Measurements from ENCODE around the gene ZBTB42. TPM values are rescaled to one million over a fixed set of nuclear protein-coding genes. Genes with fewer than 3 reads are reported as not detected.

Gene ZBTB42
- total RNA-seq, 1 experiment from 2014 or later: 1.0 TPM

DNA sequence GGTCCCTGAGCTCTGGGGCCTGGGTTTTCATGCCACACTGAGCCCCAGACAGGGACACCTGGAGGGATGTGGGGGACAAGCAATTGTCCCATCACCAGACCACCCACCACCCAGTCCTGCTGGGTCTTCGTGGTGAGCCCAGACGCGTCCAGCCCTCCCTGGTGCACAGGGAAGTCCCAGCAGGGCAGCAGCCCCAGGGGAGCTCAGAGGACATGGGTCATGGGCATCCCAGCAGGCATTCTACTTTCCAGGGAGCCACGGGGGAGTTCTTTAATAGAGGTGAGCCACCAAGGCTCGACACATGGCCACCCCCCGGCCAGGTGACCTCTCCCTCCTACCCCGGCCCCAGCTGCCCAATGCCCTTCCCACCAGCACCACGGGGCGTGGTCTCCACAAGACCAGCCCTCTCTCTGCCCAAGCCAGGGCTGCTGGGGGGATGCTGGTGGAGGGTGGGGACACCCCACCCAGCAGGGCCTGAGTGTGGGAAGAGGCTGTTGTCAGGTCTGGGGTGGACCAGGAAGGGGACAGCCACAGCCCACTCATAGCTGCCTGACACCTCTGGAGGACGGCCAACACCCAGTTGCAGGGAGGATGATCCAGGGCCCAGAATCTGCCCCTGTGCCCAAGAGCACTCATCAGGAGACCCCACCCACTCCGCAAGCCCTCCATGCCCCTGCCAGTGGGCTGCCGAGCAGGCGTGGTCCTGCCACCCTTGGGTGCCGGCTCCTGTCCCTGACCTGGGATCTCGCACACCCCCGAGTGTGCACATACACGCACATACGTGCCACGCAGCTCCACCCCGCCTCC is 19.4 kb upstream of the ZBTB42 start:
- no TSS peak for BruUV-seq (replicated peaks)
- Mint-ChIP-seq H3K4me3 (ENCODE audit: unreplicated experiment) (no peak overlapping the region), H3K27ac (ENCODE audit: low read depth, unreplicated experiment) (no peak overlapping the region), H3K9me3 (ENCODE audit: unreplicated experiment) (no peaks in the 10 kb centered on the region), H3K27me3 (ENCODE audit: insufficient read depth, unreplicated experiment) (no peaks in the 10 kb centered on the region), H3K4me1 (ENCODE audit: insufficient read depth, unreplicated experiment) (no peaks in the 10 kb centered on the region), H3K36me3 (ENCODE audit: insufficient read depth, unreplicated experiment) (peaks cover 7% of the 10 kb centered on the region)
- no peak for DNase-seq (ENCODE audit: unreplicated experiment)
- ChIA-PET CTCF (interaction anchor here (0.6 to 1.2 kb wide), 2 partner anchors 13 to 32 kb away, joined by 3 to 4 read pairs; no protein-coding TSS in a partner anchor), POLR2A (no interaction called here)
- intact Hi-C loops (cut with micrococcal nuclease): no loop called here
- TF ChIP-seq, protein P1, sequence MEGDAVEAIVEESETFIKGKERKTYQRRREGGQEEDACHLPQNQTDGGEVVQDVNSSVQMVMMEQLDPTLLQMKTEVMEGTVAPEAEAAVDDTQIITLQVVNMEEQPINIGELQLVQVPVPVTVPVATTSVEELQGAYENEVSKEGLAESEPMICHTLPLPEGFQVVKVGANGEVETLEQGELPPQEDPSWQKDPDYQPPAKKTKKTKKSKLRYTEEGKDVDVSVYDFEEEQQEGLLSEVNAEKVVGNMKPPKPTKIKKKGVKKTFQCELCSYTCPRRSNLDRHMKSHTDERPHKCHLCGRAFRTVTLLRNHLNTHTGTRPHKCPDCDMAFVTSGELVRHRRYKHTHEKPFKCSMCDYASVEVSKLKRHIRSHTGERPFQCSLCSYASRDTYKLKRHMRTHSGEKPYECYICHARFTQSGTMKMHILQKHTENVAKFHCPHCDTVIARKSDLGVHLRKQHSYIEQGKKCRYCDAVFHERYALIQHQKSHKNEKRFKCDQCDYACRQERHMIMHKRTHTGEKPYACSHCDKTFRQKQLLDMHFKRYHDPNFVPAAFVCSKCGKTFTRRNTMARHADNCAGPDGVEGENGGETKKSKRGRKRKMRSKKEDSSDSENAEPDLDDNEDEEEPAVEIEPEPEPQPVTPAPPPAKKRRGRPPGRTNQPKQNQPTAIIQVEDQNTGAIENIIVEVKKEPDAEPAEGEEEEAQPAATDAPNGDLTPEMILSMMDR (IDR thresholded peaks at IDR 0.05; ENCODE audit: unreplicated experiment): no peak

DNA sequence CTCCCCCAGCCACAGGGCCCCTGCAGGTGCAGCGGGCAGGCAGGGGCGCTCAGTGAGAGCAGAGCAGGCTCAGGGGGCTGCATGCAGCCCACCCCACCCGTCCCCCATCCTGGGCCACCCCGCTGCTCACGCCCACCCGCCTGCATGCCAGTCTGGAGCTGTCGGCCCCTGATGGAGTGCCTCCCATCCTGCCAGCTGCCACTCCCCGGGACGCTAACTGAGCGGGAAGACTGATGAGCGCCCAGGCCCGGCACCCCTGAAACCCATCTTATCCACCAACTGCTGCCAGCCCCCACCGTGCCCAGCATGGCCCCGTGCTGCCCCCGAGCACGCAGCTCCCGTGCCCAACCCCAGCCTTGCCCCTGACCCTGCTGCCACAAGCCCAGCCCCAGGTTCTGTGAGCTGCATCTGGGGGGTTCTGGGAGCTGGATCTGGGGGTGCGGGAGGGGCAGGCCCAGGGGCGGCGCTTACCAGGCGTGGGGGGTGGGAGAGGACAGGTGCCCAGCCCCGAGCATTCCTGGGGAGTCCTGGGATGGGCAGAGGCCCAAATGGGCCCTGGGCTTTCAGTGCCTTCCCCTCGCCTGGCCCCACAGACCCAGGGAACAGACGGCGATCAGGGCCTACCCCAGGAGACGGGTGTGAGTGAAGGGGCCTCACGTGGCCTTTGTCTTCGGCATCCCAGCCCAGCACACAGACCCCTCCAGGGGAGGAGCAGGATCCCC is 18.7 kb upstream of the ZBTB42 start:
- TF ChIP-seq, protein P1 (IDR thresholded peaks at IDR 0.05; ENCODE audit: unreplicated experiment): no peak
- Mint-ChIP-seq H3K4me1 (ENCODE audit: insufficient read depth, unreplicated experiment) (no peaks in the 10 kb centered on the region), H3K27ac (ENCODE audit: low read depth, unreplicated experiment) (no peak overlapping the region), H3K4me3 (ENCODE audit: unreplicated experiment) (no peak overlapping the region), H3K27me3 (ENCODE audit: insufficient read depth, unreplicated experiment) (no peaks in the 10 kb centered on the region), H3K36me3 (ENCODE audit: insufficient read depth, unreplicated experiment) (peaks cover 7% of the 10 kb centered on the region), H3K9me3 (ENCODE audit: unreplicated experiment) (no peaks in the 10 kb centered on the region)
- CTCF ChIA-PET: interaction anchor here (1.2 kb wide), 1 partner anchor 14 kb away, joined by 4 read pairs; no protein-coding TSS in a partner anchor
- intact Hi-C loops (cut with micrococcal nuclease): no loop called here
- POLR2A ChIA-PET: no interaction called here
- BruUV-seq (replicated peaks): no TSS peak
- DNase-seq (ENCODE audit: unreplicated experiment): no peak

DNA sequence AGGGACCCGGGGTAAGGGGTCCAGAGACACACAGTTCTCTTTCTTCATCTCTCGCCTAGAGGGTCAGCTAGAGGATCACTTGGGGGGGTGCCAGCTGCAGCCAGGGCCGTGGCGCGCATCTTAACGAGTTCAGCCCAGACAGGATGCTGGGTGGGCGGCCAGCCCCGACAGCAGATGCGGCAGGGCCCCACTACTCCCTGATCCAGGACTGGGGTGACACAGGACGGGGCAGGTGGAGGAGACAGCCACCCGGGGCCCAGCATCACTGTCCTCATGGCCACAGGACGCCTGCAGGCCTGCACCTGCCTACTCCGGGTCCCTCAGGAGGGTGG is 18.1 kb upstream of the ZBTB42 start:
- POLR2A ChIA-PET: no interaction called here
- intact Hi-C loops (cut with micrococcal nuclease): no loop called here
- BruUV-seq (replicated peaks): no TSS peak
- Mint-ChIP-seq H3K4me3 (ENCODE audit: unreplicated experiment) (no peak overlapping the region), H3K4me1 (ENCODE audit: insufficient read depth, unreplicated experiment) (no peaks in the 10 kb centered on the region), H3K9me3 (ENCODE audit: unreplicated experiment) (no peaks in the 10 kb centered on the region), H3K27ac (ENCODE audit: low read depth, unreplicated experiment) (no peak overlapping the region), H3K27me3 (ENCODE audit: insufficient read depth, unreplicated experiment) (no peaks in the 10 kb centered on the region), H3K36me3 (ENCODE audit: insufficient read depth, unreplicated experiment) (peaks cover 7% of the 10 kb centered on the region)
- DNase-seq (ENCODE audit: unreplicated experiment): no peak
- CTCF ChIA-PET: no interaction called here
- TF ChIP-seq, protein P1 (IDR thresholded peaks at IDR 0.05; ENCODE audit: unreplicated experiment): no peak

DNA sequence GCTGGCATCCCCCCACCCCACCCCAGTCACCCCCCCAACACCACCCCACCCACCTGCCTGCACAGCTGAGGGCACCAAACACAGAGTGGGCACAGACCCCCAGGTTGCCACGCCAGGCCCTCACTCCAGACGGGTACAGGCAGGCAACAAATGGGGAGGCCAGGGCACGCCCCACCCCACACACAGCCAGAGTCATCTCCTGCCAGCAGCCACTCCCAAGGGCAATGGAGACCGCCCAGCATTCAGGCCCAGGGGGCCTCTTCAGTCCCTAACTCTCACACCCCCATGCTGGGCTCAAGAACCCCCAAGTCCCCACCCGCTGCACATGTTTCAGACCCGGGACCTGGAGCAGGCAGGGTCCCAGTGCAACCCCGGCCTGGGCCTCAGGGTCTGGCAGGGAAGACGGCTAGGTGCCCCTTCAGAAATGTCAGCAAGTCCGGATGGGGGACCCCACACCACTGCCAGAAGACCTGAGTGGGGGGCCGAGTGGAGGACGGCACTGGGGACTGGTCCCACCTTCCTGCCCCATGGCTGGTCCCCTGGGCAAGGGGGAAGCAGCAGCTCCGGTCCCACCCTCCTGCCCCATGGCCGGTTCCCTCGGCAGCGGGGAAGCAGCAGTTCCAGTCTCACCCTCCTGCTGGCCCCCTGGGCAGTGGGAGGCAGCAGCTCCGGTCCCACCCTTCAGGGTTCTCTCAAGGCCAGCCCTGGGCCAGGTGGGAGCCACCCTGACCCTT is 17.2 kb upstream of the ZBTB42 start:
- no peak overlapping the region for H3K4me3 Mint-ChIP-seq (ENCODE audit: unreplicated experiment)
- intact Hi-C loops (cut with micrococcal nuclease): no loop called here
- no peaks in the 10 kb centered on the region for H3K27me3 Mint-ChIP-seq (ENCODE audit: insufficient read depth, unreplicated experiment)
- TF ChIP-seq, protein P1 (IDR thresholded peaks at IDR 0.05; ENCODE audit: unreplicated experiment): no peak
- no TSS peak for BruUV-seq (replicated peaks)
- POLR2A ChIA-PET: no interaction called here
- H3K36me3 Mint-ChIP-seq (ENCODE audit: insufficient read depth, unreplicated experiment): peaks cover 7% of the 10 kb centered on the region
- no peak for DNase-seq (ENCODE audit: unreplicated experiment)
- CTCF ChIA-PET: interaction anchor here (0.6 kb wide), 1 partner anchor 504 kb away, joined by 3 read pairs; no protein-coding TSS in a partner anchor
- no peaks in the 10 kb centered on the region for H3K9me3 Mint-ChIP-seq (ENCODE audit: unreplicated experiment)
- no peak overlapping the region for H3K27ac Mint-ChIP-seq (ENCODE audit: low read depth, unreplicated experiment)
- no peaks in the 10 kb centered on the region for H3K4me1 Mint-ChIP-seq (ENCODE audit: insufficient read depth, unreplicated experiment)

Measured in MCF 10A (cell line).